Loucy (cell line): Measurements from ENCODE around the gene COIL.
A peak's percentile ranks its signal among the peaks of the same experiment; 100 is the strongest.
"Not testable (repeated sequence)": the region's sequence is repeated elsewhere in the genome, so short reads cannot be mapped to it uniquely, and the experiment has no call there.

Experiments used
- H2AFZ ChIP-seq: fragments of 200-600 bp; sonication (generic); 2 replicates; pipeline ENCODE4 v1.6.0; 2016; ENCODE audit warnings: antibody characterized with exemption, mild to moderate bottlenecking, low read length, moderate library complexity
- H3F3A ChIP-seq: fragments of 200-600 bp; 2 replicates; pipeline ENCODE4 v1.6.0; 2016; ENCODE audit warnings: antibody characterized with exemption, low read depth, mild to moderate bottlenecking
- H3K27me3 ChIP-seq: fragments of 200-600 bp; sonication (generic); 2 replicates; pipeline ENCODE4 v1.6.1; 2014; ENCODE audit warnings: low read length, mild to moderate bottlenecking; ENCODE audit not compliant: insufficient read depth, poor library complexity, severe bottlenecking
- H3K36me3 ChIP-seq: fragments of 200-600 bp; sonication (generic); 2 replicates; pipeline ENCODE4 v1.6.1; 2016; ENCODE audit warnings: low read length; ENCODE audit not compliant: insufficient read depth
- H3K4me1 ChIP-seq: fragments of 200-600 bp; sonication (generic); 2 replicates; pipeline ENCODE4 v1.5.1; 2014; ENCODE audit warnings: low read length, mild to moderate bottlenecking; ENCODE audit not compliant: insufficient read depth, poor library complexity, severe bottlenecking
- H3K4me2 ChIP-seq: fragments of 200-600 bp; sonication (generic); 2 replicates; pipeline ENCODE4 v1.6.0; 2014; ENCODE audit warnings: antibody characterized with exemption, low read length, low read depth, mild to moderate bottlenecking; ENCODE audit not compliant: poor library complexity, severe bottlenecking
- H3K4me3 ChIP-seq: fragments of 200-600 bp; sonication (generic); 2 replicates; pipeline ENCODE4 v1.5.1; 2014; ENCODE audit warnings: low read length, mild to moderate bottlenecking, mixed read lengths; ENCODE audit not compliant: poor library complexity, severe bottlenecking
- H3K79me2 ChIP-seq: fragments of 200-600 bp; sonication (generic); 2 replicates; pipeline ENCODE4 v1.6.1; 2014; ENCODE audit warnings: low read length; ENCODE audit not compliant: insufficient read depth
- H3K9ac ChIP-seq: fragments of 200-600 bp; sonication (generic); 2 replicates; pipeline ENCODE4 v1.6.0; 2014; ENCODE audit warnings: mild to moderate bottlenecking, low read depth, low read length, moderate library complexity; ENCODE audit not compliant: poor library complexity, severe bottlenecking
- H3K9me2 ChIP-seq: fragments of 200-600 bp; sonication (generic); replicated peaks from 2 replicates; pipeline ENCODE4 v1.6.1; 2016; ENCODE audit warnings: low read depth, low read length, mixed read lengths
- H3K9me3 ChIP-seq: fragments of 200-600 bp; sonication (generic); 2 replicates; pipeline ENCODE4 v1.6.1; 2014; ENCODE audit warnings: mild to moderate bottlenecking, antibody characterized with exemption, low read length, low read depth; ENCODE audit not compliant: insufficient read depth
- H4K20me1 ChIP-seq: fragments of 200-600 bp; sonication (generic); 2 replicates; pipeline ENCODE4 v1.6.0; 2014; ENCODE audit warnings: antibody characterized with exemption, low read length, mild to moderate bottlenecking; ENCODE audit not compliant: insufficient read depth, poor library complexity, severe bottlenecking
- CTCF ChIP-seq: fragments of 200-600 bp; sonication (generic); conservative IDR thresholded peaks from 2 replicates; pipeline ENCODE4 v1.5.1; 2014; ENCODE audit warnings: mild to moderate bottlenecking, antibody characterized with exemption, low read length
- EZH2phosphoT487 ChIP-seq: fragments of 200-600 bp; IDR thresholded peaks from 2 replicates; pipeline ENCODE4 v1.6.1; 2018; ENCODE audit warnings: antibody characterized with exemption, mild to moderate bottlenecking, moderate library complexity, borderline replicate concordance

COIL gene

GRCh38 chr17:56939869-56940484 lies 20.9 kb downstream of the COIL start:
- Histone ChIP-seq H3K4me2 (no peak overlapping the region), H3K4me3 (no peak overlapping the region), H3K9me2 (no peaks in the 10 kb centered on the region), H3K36me3 (peaks cover 78% of the 10 kb centered on the region), H3K79me2 (no peaks in the 10 kb centered on the region), H3K9me3 (no peaks in the 10 kb centered on the region), H3K27me3 (no peaks in the 10 kb centered on the region), H4K20me1 (no peaks in the 10 kb centered on the region), H2AFZ (no peak overlapping the region), H3K9ac (no peak overlapping the region), H3K4me1 (no peaks in the 10 kb centered on the region), H3F3A (no peaks in the 10 kb centered on the region)
- TF ChIP-seq CTCF: peak; percentile 83
- TF ChIP-seq EZH2phosphoT487: no peak

- not testable (repeated sequence) for H3K9me3 ChIP-seq, H3K79me2 ChIP-seq, H3K4me3 ChIP-seq, H2AFZ ChIP-seq, H3K4me2 ChIP-seq, H3K4me1 ChIP-seq, H3K9me2 ChIP-seq, H3F3A ChIP-seq, H3K27me3 ChIP-seq, H4K20me1 ChIP-seq, H3K9ac ChIP-seq
- H3K36me3 ChIP-seq: peaks cover 82% of the 10 kb centered on the region
Observed at GRCh38 chr17:56938206-56938605, 22.6 kb downstream of the COIL start.

- Histone ChIP-seq H3K4me1 (no peaks in the 10 kb centered on the region), H3K27me3 (no peaks in the 10 kb centered on the region), H4K20me1 (no peaks in the 10 kb centered on the region), H3K36me3 (peaks cover 83% of the 10 kb centered on the region), H3K9me2 (no peaks in the 10 kb centered on the region), H3K9me3 (no peaks in the 10 kb centered on the region), H3K4me2 (no peak overlapping the region), H3F3A (no peaks in the 10 kb centered on the region), H3K9ac (no peak overlapping the region), H3K4me3 (no peak overlapping the region), H2AFZ (no peak overlapping the region), H3K79me2 (no peaks in the 10 kb centered on the region)
- no peak for TF ChIP-seq CTCF
- no peak for TF ChIP-seq EZH2phosphoT487
Observed at GRCh38 chr17:56937687-56938086, 23.2 kb downstream of the COIL start.

- H3K79me2 ChIP-seq: no peaks in the 10 kb centered on the region
- no peaks in the 10 kb centered on the region for H3F3A ChIP-seq
- H4K20me1 ChIP-seq: no peaks in the 10 kb centered on the region
- 0 out of 2 replicates have a peak, but pooled peaks cover 2% of the 10 kb centered on the region for H3K9me3 ChIP-seq
- H3K4me3 ChIP-seq: no peak overlapping the region
- H3K27me3 ChIP-seq: no peaks in the 10 kb centered on the region
- H3K4me2 ChIP-seq: no peak overlapping the region
- H3K36me3 ChIP-seq: peaks cover 82% of the 10 kb centered on the region
- no peak for TF ChIP-seq CTCF
- TF ChIP-seq EZH2phosphoT487: no peak
- no peak overlapping the region for H3K9ac ChIP-seq
- no peaks in the 10 kb centered on the region for H3K4me1 ChIP-seq
- no peak overlapping the region for H2AFZ ChIP-seq
- H3K9me2 ChIP-seq: no peaks in the 10 kb centered on the region
Observed at GRCh38 chr17:56936697-56937322, 24.0 kb downstream of the COIL start.
